Dendritic cell treated with granulocyte-macrophage colony-stimulating factor and Interleukin-4, amounts not matched to agents 40 ng/mL and 50 ng/mL, for 4 days (primary cell): ENCODE data around the gene SLC12A8.

Source experiments
- H3K27ac Mint-ChIP-seq: one replicate; pipeline ENCODE4 v1.8.0; 2022; ENCODE audit warnings: mild to moderate bottlenecking, mixed read lengths
- H3K27me3 Mint-ChIP-seq: one replicate; pipeline ENCODE4 v1.8.0; 2022; ENCODE audit warnings: mild to moderate bottlenecking, mixed read lengths
- H3K36me3 Mint-ChIP-seq: one replicate; pipeline ENCODE4 v1.8.0; 2022; ENCODE audit warnings: low read depth, mixed read lengths
- H3K4me1 Mint-ChIP-seq: one replicate; pipeline ENCODE4 v1.8.0; 2022; ENCODE audit warnings: low read depth, mixed read lengths
- H3K4me3 Mint-ChIP-seq: one replicate; pipeline ENCODE4 v1.8.0; 2022; ENCODE audit warnings: mild to moderate bottlenecking, moderate library complexity, mixed read lengths
- H3K9me3 Mint-ChIP-seq: one replicate; pipeline ENCODE4 v1.8.0; 2022; ENCODE audit warnings: mixed read lengths
- intact Hi-C: fragments of 100-400 bp; cut with micrococcal nuclease; formaldehyde crosslinking; loops from one replicate; pipeline ENCODE4 v1.15.0; 2022

The SLC12A8 gene

GRCh38 chr3:125165189-125165947 lies 47.2 kb downstream of the SLC12A8 start:
- no peak overlapping the region for H3K4me3 Mint-ChIP-seq
- H3K27ac Mint-ChIP-seq: peak overlapping the region; percentile 8
- H3K9me3 Mint-ChIP-seq: no peaks in the 10 kb centered on the region
- intact Hi-C loops: loop anchor here (2.0 to 10.0 kb wide), 2 partner anchors 171 to 241 kb away; no protein-coding TSS in a partner anchor
- peaks cover 6% of the 10 kb centered on the region for H3K27me3 Mint-ChIP-seq
- H3K36me3 Mint-ChIP-seq: no peaks in the 10 kb centered on the region
- H3K4me1 Mint-ChIP-seq: peaks cover 55% of the 10 kb centered on the region

GRCh38 chr3:125163739-125164601 lies 48.6 kb downstream of the SLC12A8 start:
- no peaks in the 10 kb centered on the region for H3K9me3 Mint-ChIP-seq
- H3K36me3 Mint-ChIP-seq: no peaks in the 10 kb centered on the region
- peak overlapping the region; percentile 71 for H3K27ac Mint-ChIP-seq
- peaks cover 56% of the 10 kb centered on the region for H3K4me1 Mint-ChIP-seq
- H3K27me3 Mint-ChIP-seq: peaks cover 6% of the 10 kb centered on the region
- peak overlapping the region; percentile 4 for H3K4me3 Mint-ChIP-seq
- intact Hi-C loops: loop anchor here (2.0 to 10.0 kb wide), 2 partner anchors 169 to 239 kb away; no protein-coding TSS in a partner anchor

- intact Hi-C loops: loop anchor here (10.0 kb wide), 1 partner anchor 237 kb away; no protein-coding TSS in a partner anchor
- H3K9me3 Mint-ChIP-seq: no peaks in the 10 kb centered on the region
- H3K4me3 Mint-ChIP-seq: peak overlapping the region; percentile 1
- peak overlapping the region; percentile 63 for H3K27ac Mint-ChIP-seq
- no peaks in the 10 kb centered on the region for H3K36me3 Mint-ChIP-seq
- peaks cover 1% of the 10 kb centered on the region for H3K27me3 Mint-ChIP-seq
- peaks cover 55% of the 10 kb centered on the region for H3K4me1 Mint-ChIP-seq
These were observed 50.8 kb downstream of the SLC12A8 start for GRCh38 chr3:125161607-125162219.

GRCh38 chr3:125160606-125161371 lies 51.8 kb downstream of the SLC12A8 start:
- Mint-ChIP-seq H3K27ac (peak overlapping the region; percentile 63), H3K4me3 (no peak overlapping the region), H3K27me3 (peaks cover 1% of the 10 kb centered on the region), H3K36me3 (no peaks in the 10 kb centered on the region), H3K4me1 (peaks cover 64% of the 10 kb centered on the region), H3K9me3 (no peaks in the 10 kb centered on the region)
- intact Hi-C loops: loop anchor here (10.0 kb wide), 1 partner anchor 236 kb away; no protein-coding TSS in a partner anchor

GRCh38 chr3:125157183-125157582 lies 55.4 kb downstream of the SLC12A8 start:
- peaks cover 46% of the 10 kb centered on the region for H3K4me1 Mint-ChIP-seq
- no peaks in the 10 kb centered on the region for H3K36me3 Mint-ChIP-seq
- peaks cover 1% of the 10 kb centered on the region for H3K27me3 Mint-ChIP-seq
- intact Hi-C loops: no loop called here
- no peak overlapping the region for H3K4me3 Mint-ChIP-seq
- H3K9me3 Mint-ChIP-seq: no peaks in the 10 kb centered on the region
- H3K27ac Mint-ChIP-seq: peak overlapping the region; percentile 57

GRCh38 chr3:125156456-125156855 lies 56.1 kb downstream of the SLC12A8 start:
- no peaks in the 10 kb centered on the region for H3K36me3 Mint-ChIP-seq
- peaks cover 1% of the 10 kb centered on the region for H3K27me3 Mint-ChIP-seq
- intact Hi-C loops: no loop called here
- peak overlapping the region; percentile 83 for H3K27ac Mint-ChIP-seq
- no peaks in the 10 kb centered on the region for H3K9me3 Mint-ChIP-seq
- H3K4me1 Mint-ChIP-seq: peaks cover 40% of the 10 kb centered on the region
- H3K4me3 Mint-ChIP-seq: no peak overlapping the region

- Mint-ChIP-seq H3K27me3 (peaks cover 1% of the 10 kb centered on the region), H3K27ac (peak overlapping the region; percentile 83), H3K9me3 (no peaks in the 10 kb centered on the region), H3K36me3 (no peaks in the 10 kb centered on the region), H3K4me3 (peak overlapping the region; percentile 23), H3K4me1 (peaks cover 37% of the 10 kb centered on the region)
- intact Hi-C loops: no loop called here
These were observed 57.7 kb downstream of the SLC12A8 start for GRCh38 chr3:125154800-125155269.

GRCh38 chr3:125154110-125154509 lies 58.4 kb downstream of the SLC12A8 start:
- intact Hi-C loops: no loop called here
- Mint-ChIP-seq H3K9me3 (no peaks in the 10 kb centered on the region), H3K36me3 (no peaks in the 10 kb centered on the region), H3K4me1 (peaks cover 44% of the 10 kb centered on the region), H3K27ac (no peak overlapping the region), H3K4me3 (no peak overlapping the region), H3K27me3 (peaks cover 1% of the 10 kb centered on the region)

- no peaks in the 10 kb centered on the region for H3K9me3 Mint-ChIP-seq
- no peak overlapping the region for H3K4me3 Mint-ChIP-seq
- no peaks in the 10 kb centered on the region for H3K36me3 Mint-ChIP-seq
- peaks cover 56% of the 10 kb centered on the region for H3K4me1 Mint-ChIP-seq
- peak overlapping the region; percentile 35 for H3K27ac Mint-ChIP-seq
- intact Hi-C loops: no loop called here
- peaks cover 1% of the 10 kb centered on the region for H3K27me3 Mint-ChIP-seq
These were observed 59.6 kb downstream of the SLC12A8 start for GRCh38 chr3:125152951-125153350.

GRCh38 chr3:125151916-125152315 lies 60.6 kb downstream of the SLC12A8 start:
- H3K9me3 Mint-ChIP-seq: no peaks in the 10 kb centered on the region
- H3K36me3 Mint-ChIP-seq: no peaks in the 10 kb centered on the region
- no peak overlapping the region for H3K4me3 Mint-ChIP-seq
- intact Hi-C loops: no loop called here
- no peak overlapping the region for H3K27ac Mint-ChIP-seq
- H3K27me3 Mint-ChIP-seq: no peaks in the 10 kb centered on the region
- peaks cover 60% of the 10 kb centered on the region for H3K4me1 Mint-ChIP-seq

GRCh38 chr3:125151442-125151817 lies 61.1 kb downstream of the SLC12A8 start:
- H3K4me1 Mint-ChIP-seq: peaks cover 61% of the 10 kb centered on the region
- intact Hi-C loops: no loop called here
- H3K27ac Mint-ChIP-seq: peak overlapping the region; percentile 55
- no peaks in the 10 kb centered on the region for H3K9me3 Mint-ChIP-seq
- H3K36me3 Mint-ChIP-seq: no peaks in the 10 kb centered on the region
- no peaks in the 10 kb centered on the region for H3K27me3 Mint-ChIP-seq
- no peak overlapping the region for H3K4me3 Mint-ChIP-seq

GRCh38 chr3:125150525-125151441 lies 61.8 kb downstream of the SLC12A8 start:
- H3K4me1 Mint-ChIP-seq: peaks cover 61% of the 10 kb centered on the region
- intact Hi-C loops: no loop called here
- H3K27ac Mint-ChIP-seq: peak overlapping the region; percentile 55
- no peaks in the 10 kb centered on the region for H3K36me3 Mint-ChIP-seq
- H3K27me3 Mint-ChIP-seq: no peaks in the 10 kb centered on the region
- no peaks in the 10 kb centered on the region for H3K9me3 Mint-ChIP-seq
- no peak overlapping the region for H3K4me3 Mint-ChIP-seq
